Middle frontal gyrus (tissue), 1 donor: ENCODE measurements around the gene AGMO.

Source experiments
- DNase-seq: peaks from one replicate; pipeline ENCODE4 v3.0.0-alpha.2; 2015; ENCODE audit warnings: low spot score; ENCODE audit errors: extremely low spot score

Gene AGMO

DNA sequence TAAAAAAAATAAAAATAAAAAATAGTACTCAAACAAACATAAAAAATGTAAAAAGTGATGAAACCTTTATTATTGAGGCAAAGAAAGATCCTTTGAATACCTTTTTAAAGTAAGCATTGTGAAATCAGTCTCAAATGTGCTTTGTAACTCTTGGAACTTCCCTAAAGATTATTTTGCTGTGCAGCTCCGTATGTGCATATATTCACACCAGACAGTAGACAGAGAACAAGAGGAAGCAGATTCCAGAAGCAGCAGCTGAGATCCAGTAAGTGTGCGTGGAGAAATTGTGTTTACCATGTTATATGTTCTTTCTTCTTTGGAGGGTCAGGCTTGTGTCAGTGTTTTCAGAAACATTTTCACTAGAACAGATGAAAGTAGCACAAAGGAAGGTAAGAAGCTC lies 324.9 kb downstream of the AGMO start:
- DNase-seq = no peak

DNA sequence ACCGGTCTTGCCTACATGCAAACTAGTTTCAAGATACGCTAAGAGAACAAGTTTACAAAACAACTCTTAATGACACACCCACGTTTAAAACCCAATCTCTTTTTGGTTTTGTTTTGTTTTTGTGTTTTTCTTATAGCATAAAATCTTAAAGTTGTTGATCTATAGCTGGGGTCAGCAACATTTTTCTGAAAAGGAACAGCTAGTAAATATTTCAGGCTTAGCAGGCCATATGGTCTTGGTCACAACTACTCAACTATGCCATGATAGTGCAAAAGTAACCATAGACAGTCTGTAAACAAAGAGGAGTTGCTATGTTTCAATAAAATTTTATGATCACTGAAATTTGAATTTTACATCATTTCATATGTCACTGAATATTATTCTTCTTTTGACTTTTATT lies 327.4 kb downstream of the AGMO start:
- DNase-seq = no peak

DNA sequence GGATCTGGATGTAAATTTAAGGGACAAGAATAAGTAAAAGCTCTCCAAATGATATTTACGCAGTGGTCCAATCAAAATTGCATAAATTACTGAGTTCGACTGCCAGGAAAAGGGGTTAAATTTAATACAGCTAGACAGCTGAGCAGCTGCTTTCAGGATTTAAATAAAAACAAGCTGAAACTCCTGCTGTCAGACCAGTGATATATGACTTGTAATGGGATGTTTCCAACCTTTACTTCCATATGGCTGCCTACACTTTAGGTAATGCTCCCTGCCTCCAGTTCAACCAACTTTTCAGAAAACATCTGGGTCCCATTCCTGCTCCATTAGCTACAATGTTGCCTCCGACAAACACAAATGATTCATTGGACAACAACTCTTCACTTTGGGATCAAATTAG lies 333.0 kb downstream of the AGMO start:
- no peak for DNase-seq

DNA sequence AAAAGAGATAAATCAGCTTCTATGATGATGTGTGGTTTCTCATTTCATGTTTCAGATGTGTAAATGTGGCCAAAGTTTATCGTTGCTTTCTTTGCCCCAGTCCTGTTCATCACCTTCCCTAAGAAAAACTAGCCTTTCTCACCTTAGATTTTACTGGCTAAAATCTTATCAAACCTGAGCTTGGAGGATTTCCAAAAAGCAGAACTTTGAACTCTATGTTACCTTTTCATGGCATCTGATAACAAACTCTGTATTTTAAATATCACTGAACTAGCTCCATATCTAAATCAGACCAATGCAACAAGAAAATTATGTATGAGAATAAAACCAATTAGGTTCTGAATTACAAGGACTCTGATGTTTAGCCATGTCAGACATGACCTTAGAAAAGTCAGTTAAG lies 335.8 kb downstream of the AGMO start:
- DNase-seq = no peak

DNA sequence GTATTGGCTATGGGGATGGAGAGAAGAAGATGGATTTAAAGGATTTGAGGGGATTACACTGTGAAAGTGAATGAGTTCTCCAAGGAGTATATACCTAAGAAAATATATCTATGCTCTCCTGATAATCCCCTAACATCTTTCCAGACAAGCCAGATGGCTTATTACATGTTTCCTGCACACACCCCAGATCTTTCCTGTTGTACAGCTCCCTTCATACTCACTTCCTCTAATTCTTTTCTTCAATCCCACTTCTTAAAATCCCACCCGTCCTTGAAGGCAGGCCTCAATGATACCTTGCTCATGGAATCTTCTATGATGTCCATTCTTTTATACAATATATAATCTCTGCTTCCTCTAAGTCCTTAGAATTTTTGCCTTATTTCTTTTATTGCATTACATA lies 342.1 kb downstream of the AGMO start:
- DNase-seq = no peak

DNA sequence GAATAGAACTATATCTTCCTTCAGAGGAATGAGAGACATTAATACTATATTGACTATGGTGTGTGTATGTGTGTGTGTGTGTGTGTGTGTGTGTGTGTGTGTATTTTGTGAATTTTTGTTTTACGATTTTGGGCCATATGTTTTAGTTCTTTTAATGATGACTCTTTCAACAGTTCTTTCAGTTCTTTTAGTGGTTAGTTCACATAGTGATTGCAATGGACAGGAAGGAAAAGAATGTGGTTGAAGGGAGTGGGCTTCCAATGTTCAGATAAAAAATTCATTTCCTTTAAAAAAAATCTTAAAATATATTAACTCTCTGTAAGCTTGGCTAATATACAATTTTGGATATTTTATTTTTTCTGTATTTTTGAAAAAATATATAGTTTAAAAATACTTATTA lies 343.6 kb downstream of the AGMO start:
- no peak for DNase-seq

DNA sequence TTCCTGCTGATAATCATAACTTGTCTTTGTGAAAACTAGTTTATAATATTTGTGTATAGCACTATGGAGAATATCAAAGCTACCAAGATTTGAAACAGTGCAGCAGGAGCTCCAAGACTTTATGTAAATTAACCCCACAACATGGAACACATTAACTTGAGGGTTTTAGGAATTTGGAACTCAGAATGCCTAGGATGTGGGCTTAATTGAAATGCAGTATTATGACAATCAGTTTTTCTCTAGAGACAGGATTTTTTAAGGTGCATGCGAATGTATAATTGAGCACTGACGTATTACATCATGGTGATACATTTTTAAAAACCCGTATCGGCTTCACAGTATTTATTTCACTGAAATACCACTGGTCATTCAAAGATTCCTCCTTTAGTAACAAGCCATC lies 346.2 kb downstream of the AGMO start:
- DNase-seq = no peak

DNA sequence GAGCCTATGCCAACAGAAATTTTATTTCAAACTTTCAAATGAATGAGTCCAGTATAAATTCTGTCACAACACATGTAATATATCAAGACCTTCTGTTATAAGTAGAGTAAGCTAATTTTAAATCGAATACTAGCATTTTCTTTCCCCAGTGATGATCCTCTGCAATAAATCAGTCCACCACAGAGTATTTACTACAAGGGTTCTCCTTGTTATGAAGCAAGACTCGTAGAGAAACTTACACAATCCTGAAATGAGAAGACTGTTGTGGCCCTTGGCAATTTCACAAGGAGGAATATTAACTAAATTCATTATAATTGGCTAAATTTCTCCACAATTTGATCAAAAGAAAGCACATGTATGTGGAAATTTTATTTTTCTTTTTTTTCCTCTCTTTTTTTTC lies 346.8 kb downstream of the AGMO start:
- DNase-seq = no peak

DNA sequence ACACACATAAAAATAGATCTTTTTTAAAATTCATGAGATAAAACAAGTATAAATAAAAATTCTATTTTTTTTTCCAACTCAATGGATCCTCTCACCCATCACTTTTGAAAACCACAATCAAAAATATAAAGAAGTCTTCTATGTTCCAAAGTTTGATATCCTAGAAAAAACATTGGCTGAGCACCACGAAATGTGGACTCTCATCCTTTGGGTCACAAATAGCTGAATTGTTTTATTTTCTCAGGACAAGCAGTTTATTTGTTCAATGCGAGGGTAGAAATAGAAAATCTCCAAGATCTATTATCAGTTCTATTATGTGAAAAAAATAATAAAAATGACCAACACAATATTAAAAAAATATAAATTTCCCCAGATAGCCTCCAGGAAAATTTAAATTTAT lies 348.7 kb downstream of the AGMO start:
- DNase-seq = no peak

DNA sequence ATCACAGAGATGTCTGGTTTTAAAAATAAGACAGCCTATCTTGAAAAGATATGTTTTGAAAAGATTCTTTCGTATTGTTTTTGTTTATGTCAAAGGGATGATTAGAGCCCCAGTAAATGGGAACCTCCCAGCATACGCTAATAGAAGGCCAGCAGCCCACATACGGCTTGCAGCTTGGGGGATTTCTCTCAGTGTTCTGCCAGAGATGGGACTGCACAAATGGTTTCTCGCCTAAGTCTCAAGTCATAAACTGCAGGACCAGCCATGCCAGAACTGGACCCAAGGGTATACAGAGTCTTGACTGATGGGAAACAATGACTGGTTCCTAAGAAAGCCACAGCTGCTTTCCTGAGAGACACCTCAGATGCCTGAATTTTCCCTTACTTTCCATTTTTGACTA lies 352.4 kb downstream of the AGMO start:
- DNase-seq = no peak

DNA sequence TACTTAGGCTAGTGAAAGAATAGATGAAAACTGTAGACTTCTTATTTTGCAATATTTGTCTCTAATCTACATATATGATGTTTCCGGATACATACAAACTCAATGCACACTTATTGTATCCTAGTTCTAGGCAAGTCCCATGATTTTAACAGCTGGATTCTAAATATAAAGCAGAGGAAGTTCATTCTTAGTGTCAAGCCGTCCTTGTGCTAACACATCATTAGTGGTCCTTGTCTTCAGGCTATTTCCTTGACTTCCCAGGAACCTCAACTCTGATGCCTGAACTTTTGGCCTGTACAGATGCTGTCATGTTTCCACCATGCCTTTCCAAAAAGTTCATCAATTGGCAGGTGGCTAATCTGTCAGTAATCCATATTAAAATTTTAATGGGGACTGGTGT lies 357.4 kb downstream of the AGMO start:
- no peak for DNase-seq

DNA sequence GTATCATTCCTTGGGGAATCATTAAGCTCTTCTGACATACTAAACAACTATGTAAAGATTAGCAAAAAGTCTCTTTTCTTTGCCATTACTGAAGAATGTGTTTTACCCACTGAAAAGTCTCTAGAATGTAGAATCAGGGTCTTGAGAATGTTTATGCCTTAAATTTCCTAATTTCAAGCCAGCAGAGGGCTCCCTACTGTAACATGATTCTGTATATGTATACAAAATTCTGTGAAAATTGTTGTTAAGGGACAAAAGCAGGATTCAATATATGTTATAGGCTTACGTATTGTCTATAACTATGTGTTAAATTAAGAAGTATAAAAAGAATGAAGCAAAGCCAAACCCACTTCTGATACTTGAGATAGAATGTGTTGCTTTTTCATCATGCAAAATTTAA lies 362.3 kb downstream of the AGMO start:
- DNase-seq = no peak

DNA sequence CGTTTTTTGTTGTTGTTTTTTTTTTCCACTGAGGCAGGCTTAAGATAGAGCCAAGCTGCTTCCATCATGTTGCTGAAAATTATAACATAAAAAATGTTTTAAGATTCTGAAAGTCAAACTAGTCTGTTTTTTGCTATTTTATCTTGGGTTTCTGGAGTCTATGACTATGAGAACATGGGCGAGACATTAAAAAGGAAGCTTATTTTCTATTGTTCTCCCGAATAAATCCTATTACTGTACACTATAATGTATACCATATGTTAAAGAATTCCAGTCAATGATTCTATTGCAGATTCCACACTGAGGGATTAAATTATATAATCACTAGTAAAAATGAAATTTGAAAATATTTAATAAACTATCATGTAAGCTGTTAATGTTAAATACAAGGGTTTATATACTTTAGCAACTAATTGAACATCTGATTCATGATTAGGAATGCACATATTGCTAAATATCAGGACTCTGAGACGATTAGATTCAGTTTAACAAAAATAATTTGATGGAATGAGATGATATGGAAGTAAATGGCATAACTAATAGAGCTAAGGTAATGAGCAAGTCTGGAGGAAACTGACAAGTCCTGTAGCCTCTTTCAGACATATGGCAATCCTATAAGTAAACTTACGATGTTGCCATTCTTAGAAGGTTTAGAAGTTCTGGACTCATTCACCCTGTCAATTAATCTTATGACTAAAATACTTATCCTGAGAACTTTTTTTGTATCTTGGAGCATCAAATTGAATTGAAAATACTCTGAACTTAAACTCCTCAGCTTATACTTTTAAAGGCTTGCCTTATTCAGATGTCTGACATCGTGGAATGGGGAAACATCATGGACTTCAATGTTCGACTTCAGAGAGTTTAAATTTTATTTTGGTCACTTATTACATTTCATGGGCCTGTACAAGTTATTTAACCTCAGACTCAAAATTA lies 364.5 kb downstream of the AGMO start:
- DNase-seq = no peak

DNA sequence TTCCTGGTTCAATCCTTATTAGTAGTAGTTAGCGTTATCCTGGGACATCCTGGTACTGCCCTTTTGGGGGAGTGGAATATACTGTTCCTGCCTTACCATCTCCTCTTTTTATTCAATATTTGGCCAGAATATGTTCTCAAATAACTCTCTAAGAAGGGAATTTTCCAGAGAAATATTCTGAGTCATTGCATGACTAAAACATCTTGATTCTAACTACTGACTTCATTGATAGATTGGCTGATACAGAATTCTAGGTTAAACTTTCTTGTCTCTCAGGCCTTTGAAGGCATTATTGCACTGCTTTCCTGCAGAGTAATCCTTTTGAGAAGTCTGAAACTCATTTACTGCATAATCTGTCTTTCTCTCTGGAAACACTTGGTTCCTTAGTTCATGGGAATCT lies 383.8 kb downstream of the AGMO start:
- DNase-seq = no peak

DNA sequence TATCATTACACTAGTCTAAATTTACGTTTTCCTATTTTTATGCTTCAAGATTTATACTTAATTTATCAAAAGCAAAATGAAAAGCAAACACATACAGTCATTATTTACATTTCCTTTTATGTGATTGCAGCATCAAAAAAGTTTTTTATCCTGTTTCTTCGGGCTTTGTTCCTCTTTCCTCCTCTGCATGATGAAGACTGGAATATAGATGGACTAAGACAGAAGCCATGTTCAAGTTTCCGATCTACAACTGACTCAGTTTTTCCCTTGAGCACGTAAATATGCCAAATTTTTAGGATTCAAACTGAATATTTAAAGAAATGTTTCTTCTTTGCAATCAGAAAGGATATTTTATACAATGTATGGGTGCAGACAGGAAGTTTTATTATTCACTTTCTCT lies 385.7 kb downstream of the AGMO start:
- no peak for DNase-seq

DNA sequence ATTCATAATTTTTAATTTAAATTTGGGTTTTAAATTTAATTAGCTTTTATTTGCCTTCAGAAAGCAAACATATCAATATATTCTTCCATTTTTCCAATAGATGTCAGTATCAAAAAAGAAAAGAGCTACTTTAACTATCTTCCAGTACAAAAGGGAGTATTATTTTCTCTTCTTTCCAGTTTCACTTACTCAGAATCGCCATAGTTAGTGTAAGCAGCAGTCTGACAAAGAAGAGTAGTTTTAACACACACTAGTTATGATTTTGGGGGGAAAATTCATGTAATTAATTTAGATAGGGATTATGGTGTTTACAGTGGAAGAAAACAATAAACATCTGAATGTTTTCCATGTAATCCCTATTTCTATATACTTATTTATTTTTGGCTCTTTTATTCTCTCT lies 386.7 kb downstream of the AGMO start:
- no peak for DNase-seq

DNA sequence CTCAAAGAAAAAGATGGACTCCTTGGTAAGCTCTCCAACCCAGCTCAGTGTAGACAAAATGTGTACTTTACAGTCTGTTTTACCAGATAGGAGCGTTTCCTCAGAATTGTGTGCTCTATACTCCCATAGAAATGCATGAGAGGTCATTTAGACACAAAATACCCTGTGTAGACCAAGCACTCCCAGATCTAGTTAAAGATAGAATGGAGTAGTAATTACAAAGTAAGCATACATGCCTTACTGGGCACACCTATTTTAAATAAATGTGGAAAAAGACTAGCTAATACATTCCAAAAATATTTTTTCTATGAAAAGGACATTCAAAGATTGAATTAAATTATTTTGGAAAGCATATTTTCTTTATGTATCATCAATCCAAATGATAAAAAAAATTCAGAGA lies 387.3 kb downstream of the AGMO start:
- no peak for DNase-seq

DNA sequence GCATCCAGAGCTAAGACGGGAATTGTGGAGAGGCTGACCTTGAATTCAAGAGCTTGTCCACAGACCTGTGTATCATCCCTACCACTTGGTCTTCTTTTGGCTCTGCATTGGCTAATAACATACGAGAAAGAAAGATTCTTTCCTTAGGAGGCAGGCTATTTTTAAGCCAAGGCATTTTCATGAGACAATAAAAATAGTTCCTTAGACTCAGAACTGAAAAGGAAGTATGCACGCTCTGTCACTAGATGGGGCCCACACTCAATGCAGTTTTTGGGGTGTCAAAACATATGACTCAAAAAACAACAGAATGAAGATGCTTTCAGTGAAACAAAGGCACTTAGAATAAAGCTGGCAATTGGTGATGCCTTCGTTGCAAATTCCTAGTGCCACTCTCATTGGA lies 393.3 kb downstream of the AGMO start:
- DNase-seq = no peak

DNA sequence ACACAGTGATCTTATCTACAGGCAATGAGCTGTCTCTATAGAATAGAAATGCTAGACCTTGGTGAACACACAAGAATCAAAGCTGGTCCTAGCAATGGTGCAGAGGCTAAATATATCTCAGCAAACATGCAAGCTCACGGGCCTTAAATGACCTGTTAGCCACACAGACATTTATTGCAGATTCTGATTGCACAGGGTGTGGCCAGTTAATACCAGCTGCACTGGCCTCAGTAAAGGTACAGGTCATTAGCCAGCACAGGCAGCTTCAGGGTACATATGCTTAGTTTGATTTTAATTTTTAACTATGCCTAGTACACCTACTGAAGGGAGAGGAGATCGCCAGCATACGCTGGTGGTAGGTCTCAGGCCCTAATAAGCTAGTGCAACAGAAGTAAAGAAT lies 393.9 kb downstream of the AGMO start:
- no peak for DNase-seq

DNA sequence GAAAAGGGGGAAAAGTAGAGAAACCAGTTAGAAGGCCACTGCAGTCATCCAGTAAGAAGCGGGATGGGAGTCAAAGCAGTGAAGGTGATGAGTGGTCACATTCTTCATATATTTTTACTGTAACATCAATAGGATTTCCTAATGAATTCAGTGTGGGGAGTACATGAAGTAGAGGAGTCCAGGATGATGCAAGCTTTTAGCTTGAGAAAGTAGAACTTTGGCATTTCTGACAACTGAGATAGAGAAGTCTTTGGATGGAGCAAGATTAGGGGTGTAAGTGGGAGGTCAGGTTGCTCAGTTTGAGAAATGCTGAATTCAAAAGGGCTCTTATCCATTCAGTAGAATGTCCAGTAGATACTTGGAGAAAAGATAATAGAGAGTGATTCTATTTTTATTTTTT lies 395.2 kb downstream of the AGMO start:
- no peak for DNase-seq

DNA sequence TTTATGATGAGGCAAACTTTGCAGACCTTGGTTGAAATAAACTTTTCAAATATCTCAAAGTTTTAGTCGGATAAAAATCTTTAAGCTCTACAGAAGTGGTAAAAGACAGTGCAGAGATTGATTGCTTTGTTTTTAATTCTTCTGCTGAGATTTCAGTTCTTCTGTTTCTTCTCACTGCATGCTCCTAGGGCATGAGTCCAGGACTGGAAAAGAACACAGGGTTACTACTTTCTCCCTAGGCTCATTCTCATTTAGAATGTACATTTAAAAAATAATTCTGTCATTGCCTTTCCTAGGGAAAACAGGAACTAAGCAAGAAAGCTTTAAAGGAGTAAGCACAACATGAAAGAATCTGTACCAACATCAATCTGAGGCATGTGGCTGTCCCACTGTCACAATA lies 402.6 kb downstream of the AGMO start:
- no peak for DNase-seq

DNA sequence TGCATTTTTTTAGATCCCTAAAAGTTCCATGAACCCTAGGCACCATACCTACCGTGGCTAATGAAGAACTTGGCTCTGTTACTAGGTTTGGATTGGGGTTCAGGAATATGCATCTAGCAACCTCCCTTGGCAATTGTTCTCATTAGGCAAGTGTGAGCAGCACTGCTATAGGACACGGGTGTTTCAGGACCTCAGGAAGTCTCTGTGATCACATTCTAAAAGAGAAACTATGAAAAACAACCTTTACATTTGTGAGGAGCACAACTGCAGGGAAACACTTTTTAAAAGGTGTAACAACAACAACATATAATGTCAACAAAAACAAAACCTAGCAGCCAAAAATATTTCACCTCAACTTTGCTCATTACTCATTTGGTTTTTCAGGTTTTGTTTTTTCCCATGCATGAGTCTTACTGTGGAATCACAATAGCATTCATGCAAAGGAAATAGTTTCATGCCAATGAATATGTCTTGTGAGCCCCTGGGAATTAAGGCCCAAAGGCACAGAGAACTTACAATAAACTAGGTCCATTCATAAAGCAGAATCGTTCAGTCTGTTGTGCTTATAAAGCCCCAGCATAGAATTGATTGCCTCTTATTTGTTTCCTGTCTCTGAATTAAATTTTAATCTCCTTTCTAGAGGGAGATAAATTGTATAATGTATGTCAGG lies 403.5 kb downstream of the AGMO start:
- no peak for DNase-seq
